Ovary (tissue), 9 donors: ENCODE results near the gene CAPRIN1. TPM values are rescaled to one million over a fixed set of nuclear protein-coding genes. Genes with fewer than 3 reads are reported as not detected.

Source experiments
- DNase-seq, 5 donors: peaks; one replicate each; pipeline ENCODE4 v3.0.0-alpha.2; 2019 to 2020
- H3K27ac ChIP-seq, 2 donors: fragments of 200-600 bp; one replicate each; pipeline versions ENCODE4 v1.5.1 to v1.8.0; 2019 to 2022
- H3K27me3 ChIP-seq: fragments of 200-600 bp; one replicate; pipeline ENCODE4 v1.8.0; 2022
- H3K36me3 ChIP-seq: fragments of 200-600 bp; sonication (generic); one replicate; pipeline ENCODE4 v1.5.1; 2019
- H3K4me1 ChIP-seq: one replicate; pipeline ENCODE4 v1.8.1; 2013; ENCODE audit warnings: mild to moderate bottlenecking, moderate library complexity; ENCODE audit not compliant: insufficient read depth
- H3K4me3 ChIP-seq: fragments of 200-600 bp; sonication (generic); one replicate; pipeline ENCODE4 v1.5.1; 2017
- H3K9me3 ChIP-seq, 2 donors: fragments of 200-600 bp in 1 of 2; sonication (generic) in 1 of 2; one replicate each; pipeline versions ENCODE4 v1.5.1 to v1.8.1; 2013 to 2019; ENCODE audit warnings: mild to moderate bottlenecking in 1 of 2, moderate library complexity in 1 of 2
- CTCF ChIP-seq, 3 donors: fragments of 450-650 bp in 2 of 3; fragments of 200-600 bp in 1 of 3; IDR thresholded peaks; one replicate each; pipeline versions ENCODE4 v1.5.1 to v1.8.0; 2016 to 2022; ENCODE audit warnings: antibody characterized with exemption in 3 of 3, mild to moderate bottlenecking in 1 of 3
- EP300 ChIP-seq: sonication (generic); formaldehyde crosslinking; IDR thresholded peaks from one replicate; pipeline ENCODE4 v1.6.1; 2017; ENCODE audit warnings: antibody characterized with exemption
- POLR2A ChIP-seq: fragments of 450-650 bp; IDR thresholded peaks from one replicate; pipeline ENCODE4 v1.6.1; 2017; ENCODE audit warnings: antibody characterized with exemption, mild to moderate bottlenecking, moderate library complexity
- WGBS, 3 donors: extraction: QIAGEN DNeasy Blood & Tissue Kit in 1 of 3; methylation state at CpG; one replicate each; pipeline versions ENCODE4 v1.1.5 to v1.1.7; 2013 to 2017; 5-methylcytosine and 5-hydroxymethylcytosine counted together
- intact Hi-C, 4 donors: fragments of 100-400 bp; cut with DNase I; formaldehyde crosslinking; loops; one replicate each; pipeline versions ENCODE4 v1.11.0 to v1.15.1; 2022 to 2023
- polyA plus RNA-seq, 2 donors: library from polyadenylated mRNA; stranded (reverse); fragments of 200-250 nt in 1 of 2; fragments of 350-450 nt in 1 of 2; fragmentation: Illumina TruSeq in 1 of 2; extraction: RNeasy Lipid Tissue Mini Kit (QIAGEN cat#74804) in 1 of 2; gene quantifications; one replicate each; pipeline ENCODE4 v1.2.3, GENCODE V29; 2013 to 2014
- total RNA-seq, 7 donors: library from RNA; depleted of rRNA in 2 of 7; stranded (reverse); fragments of >200 nt in 2 of 7; fragmentation: NEBNext Ultra II Directional in 3 of 7; extraction: Animal tissue kit (Norgen Biotek cat#: 25700) in 3 of 7; gene quantifications; one replicate each; pipeline versions ENCODE4 v1.1.0 to v1.2.4, GENCODE V29; 2016 to 2023
- donor health status: DM: no; HTN: no; CAD: no; lungs with moderate emphysema.
- donor health status: DM: no; HTN: no; CAD: no.
- donor health status: Bipolar disorder and iron deficiency.
- donor health status: DM: yes; HTN: yes; CAD: no.
- donor health status: DM: no; HTN: no; CAD: no.
- donor health status: DM: yes; HTN: yes; CAD: no.

CAPRIN1 gene
- total and polyA plus RNA-seq, 9 donors: 74.2 to 214 (median 160) TPM

DNA sequence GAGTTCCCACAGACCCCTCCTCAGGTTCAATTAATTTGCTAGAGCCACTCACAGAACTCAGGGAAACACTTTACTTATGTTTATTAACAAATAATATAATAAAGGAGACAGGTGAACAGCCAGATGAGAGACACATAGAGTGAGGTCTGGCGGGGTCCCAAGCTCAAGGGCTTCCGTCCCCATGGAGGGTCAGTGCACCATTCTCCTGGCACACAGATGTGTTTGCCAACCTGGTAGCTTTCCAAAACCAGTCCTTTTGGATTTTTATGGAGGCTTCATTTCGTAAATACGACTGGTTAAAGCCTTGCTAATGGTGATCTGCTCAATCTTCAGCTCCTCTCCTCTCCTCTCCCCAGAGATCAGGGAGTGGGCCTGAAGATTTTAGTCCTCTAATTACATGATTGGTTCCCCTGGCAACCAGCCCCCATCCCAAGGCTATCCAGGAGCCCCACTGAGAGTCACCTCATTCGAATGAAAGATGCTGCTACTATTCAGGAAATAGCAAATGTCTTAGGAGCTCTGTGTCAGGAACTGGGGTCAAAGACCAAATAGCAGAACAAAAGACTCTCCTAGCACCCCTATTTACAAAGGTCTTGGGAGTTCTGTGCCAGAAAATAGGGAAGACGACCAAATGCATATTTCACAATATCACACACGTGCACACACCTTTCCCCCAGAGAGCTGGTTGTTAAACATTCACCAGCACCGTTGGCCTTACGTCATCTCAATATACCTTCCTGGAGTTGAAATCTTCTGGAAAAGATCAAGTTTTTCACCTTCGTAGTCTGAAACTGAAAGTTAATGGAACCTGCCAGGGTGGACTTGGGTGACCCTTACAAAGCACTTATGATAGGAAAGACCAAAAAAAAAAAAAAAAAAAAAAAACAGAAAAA lies 23.8 kb upstream of the CAPRIN1 start:
- Histone ChIP-seq H3K36me3 (no peaks in the 10 kb centered on the region), H3K4me1 (no peaks in the 10 kb centered on the region), H3K9me3 (no peaks in the 10 kb centered on the region), H3K27ac (no peak overlapping the region), H3K27me3 (no peaks in the 10 kb centered on the region), H3K4me3 (no peak overlapping the region)
- intact Hi-C loops: no loop called here
- TF ChIP-seq EP300 (no peak), CTCF (IDR thresholded peaks at IDR 0.05) (no peak), POLR2A (no peak)
- 71 to 74% (median 74%) methylated on average over 10 of the region's 10 CpGs for WGBS, 3 donors
- DNase-seq: no peak

- no peak for DNase-seq
- TF ChIP-seq EP300 (no peak), CTCF (IDR thresholded peaks at IDR 0.05) (no peak), POLR2A (no peak)
- Histone ChIP-seq H3K4me3 (no peak overlapping the region), H3K27ac (no peak overlapping the region), H3K9me3 (no peaks in the 10 kb centered on the region), H3K27me3 (no peaks in the 10 kb centered on the region), H3K4me1 (no peaks in the 10 kb centered on the region), H3K36me3 (no peaks in the 10 kb centered on the region)
- intact Hi-C loops: no loop called here
- WGBS, 3 donors: 39 to 73% (median 66%) methylated on average over 2 of the region's 2 CpGs
Observed at GRCh38 chr11:34028425-34028824, 23.1 kb upstream of the CAPRIN1 start.

- H3K36me3 ChIP-seq: no peaks in the 10 kb centered on the region
- 65 to 66% (median 66%) methylated on average over 4 of the region's 4 CpGs for WGBS, 3 donors
- H3K27ac ChIP-seq: no peak overlapping the region
- TF ChIP-seq POLR2A (no peak), EP300 (no peak), CTCF (IDR thresholded peaks at IDR 0.05) (no peak)
- intact Hi-C loops: no loop called here
- no peaks in the 10 kb centered on the region for H3K4me1 ChIP-seq
- H3K4me3 ChIP-seq: no peak overlapping the region
- H3K27me3 ChIP-seq: no peaks in the 10 kb centered on the region
- no peaks in the 10 kb centered on the region for H3K9me3 ChIP-seq
- no peak for DNase-seq
Observed at GRCh38 chr11:34029176-34029575, 22.4 kb upstream of the CAPRIN1 start.

DNA sequence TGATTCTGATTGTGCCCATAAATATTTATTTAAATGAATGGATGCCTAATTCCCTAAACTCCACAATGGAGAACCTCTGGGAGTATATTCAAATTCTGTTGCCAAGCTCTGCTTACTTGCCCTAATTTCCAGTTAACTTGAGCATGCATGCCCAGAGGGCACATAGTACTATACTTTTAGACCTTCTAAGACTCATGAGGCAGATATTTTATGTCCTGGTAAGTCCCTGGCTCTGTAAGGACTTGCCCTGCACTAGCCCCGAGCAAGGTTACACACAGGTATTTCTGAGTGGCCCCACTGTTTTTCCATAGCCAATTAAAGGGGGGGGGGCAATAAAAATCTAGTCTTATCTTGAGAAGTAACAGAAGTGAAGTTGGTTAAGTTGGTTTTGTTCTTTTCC lies 21.1 kb upstream of the CAPRIN1 start:
- DNase-seq: no peak
- no peaks in the 10 kb centered on the region for H3K4me1 ChIP-seq
- intact Hi-C loops: no loop called here
- no peaks in the 10 kb centered on the region for H3K9me3 ChIP-seq
- no peak overlapping the region for H3K4me3 ChIP-seq
- H3K27me3 ChIP-seq: no peaks in the 10 kb centered on the region
- H3K36me3 ChIP-seq: no peaks in the 10 kb centered on the region
- no peak overlapping the region for H3K27ac ChIP-seq
- no peak for TF ChIP-seq EP300
- WGBS, 3 donors: 63 to 71% (median 69%) methylated on average over 1 of the region's 1 CpG

GRCh38 chr11:34033399-34033798 lies 18.1 kb upstream of the CAPRIN1 start:
- no peaks in the 10 kb centered on the region for H3K9me3 ChIP-seq
- WGBS, 3 donors: 95 to 96% (median 95%) methylated on average over 2 of the region's 2 CpGs
- no peak for DNase-seq
- H3K27ac ChIP-seq: no peak overlapping the region
- no peak overlapping the region for H3K4me3 ChIP-seq
- H3K27me3 ChIP-seq: no peaks in the 10 kb centered on the region
- intact Hi-C loops: no loop called here
- TF ChIP-seq POLR2A (no peak), EP300 (no peak), CTCF (IDR thresholded peaks at IDR 0.05) (no peak)
- no peaks in the 10 kb centered on the region for H3K4me1 ChIP-seq
- no peaks in the 10 kb centered on the region for H3K36me3 ChIP-seq
